GM12878 (cell line): ENCODE data around the gene SPAG9. TPM values are rescaled to one million over a fixed set of nuclear protein-coding genes. Genes with fewer than 3 reads are reported as not detected.
A peak's percentile ranks its signal among the peaks of the same experiment; 100 is the strongest.

Source experiments
- ASH2L ChIP-seq: fragments of 300-600, 200-600 bp; sonication (generic); IDR thresholded peaks from 2 replicates; pipeline ENCODE4 v1.6.1; 2017; ENCODE audit warnings: low read depth, mild to moderate bottlenecking, borderline replicate concordance
- ETV6 ChIP-seq, 2 experiments: fragments of 450-650 bp in 1 of 2; IDR thresholded peaks in 1 of 2; conservative IDR thresholded peaks in 1 of 2; 2 replicates each; pipeline ENCODE4 v1.6.1; 2014; ENCODE audit warnings: antibody characterized with exemption in 1 of 2, borderline replicate concordance in 1 of 2, low read depth in 1 of 2, mild to moderate bottlenecking in 1 of 2, moderate library complexity in 1 of 2
- EZH2 ChIP-seq: IDR thresholded peaks from 2 replicates; pipeline ENCODE4 v1.6.1; 2012; ENCODE audit warnings: low read depth, mild to moderate bottlenecking, control low read depth, inconsistent platforms, low read length, borderline replicate concordance; ENCODE audit not compliant: control insufficient read depth
- GABPA ChIP-seq: IDR thresholded peaks from 2 replicates; pipeline ENCODE4 v1.6.1; 2014; ENCODE audit warnings: antibody characterized with exemption, low read depth, mild to moderate bottlenecking, inconsistent platforms
- IKZF2 ChIP-seq, 2 experiments: fragments of 450-650 bp; IDR thresholded peaks; 2 replicates each; pipeline ENCODE4 v1.6.1; 2017; ENCODE audit warnings: mild to moderate bottlenecking in 2 of 2, moderate library complexity in 2 of 2
- MEF2B ChIP-seq: fragments of 450-650 bp; IDR thresholded peaks from 2 replicates; pipeline ENCODE4 v1.6.1; 2018; ENCODE audit warnings: mild to moderate bottlenecking, moderate library complexity; ENCODE audit not compliant: partially characterized antibody, poor library complexity, severe bottlenecking
- MTA3 ChIP-seq: IDR thresholded peaks from 2 replicates; pipeline ENCODE4 v1.6.1; 2012; ENCODE audit warnings: low read length, inconsistent platforms, borderline replicate concordance
- NRF1 ChIP-seq: conservative IDR thresholded peaks from 2 replicates; pipeline ENCODE4 v1.6.1; 2011; ENCODE audit warnings: mild to moderate bottlenecking, low read depth, low read length, improper control_type of control experiment
- POLR2AphosphoS2 ChIP-seq: IDR thresholded peaks from 2 replicates; pipeline ENCODE4 v1.6.1; 2011; ENCODE audit warnings: low read depth, mild to moderate bottlenecking, low read length, improper control_type of control experiment, moderate library complexity
- SPI1 ChIP-seq: IDR thresholded peaks from 2 replicates; pipeline ENCODE4 v1.6.1; 2011; ENCODE audit warnings: low read depth, mild to moderate bottlenecking, low read length, moderate library complexity, borderline replicate concordance; ENCODE audit not compliant: insufficient read depth
- SREBF2 ChIP-seq: IDR thresholded peaks from 2 replicates; pipeline ENCODE4 v1.6.1; 2012; ENCODE audit warnings: mild to moderate bottlenecking, low read length
- SRF ChIP-seq, 2 experiments: IDR thresholded peaks; 2 replicates each; pipeline ENCODE4 v1.6.1; 2011; ENCODE audit warnings: low read depth in 2 of 2, low read length in 2 of 2, mild to moderate bottlenecking in 1 of 2, moderate library complexity in 1 of 2
- ZNF217 ChIP-seq: fragments of 450-650 bp; IDR thresholded peaks from 2 replicates; pipeline ENCODE4 v1.6.1; 2017; ENCODE audit warnings: antibody characterized with exemption, mild to moderate bottlenecking
- polyA plus RNA-seq, 11 experiments: library from polyadenylated mRNA; depleted of rRNA in 4 of 11; unstranded in 6 of 11; stranded (reverse) in 5 of 11; fragments of >200 nt; fragmentation: Nextera tagmentation in 4 of 11; fragmentation: Illumina TruSeq in 1 of 11; extraction: Ambion mirVana in 4 of 11; extraction: Trizol in 1 of 11; gene quantifications; 1 replicate in 1 of 11; 2 replicates in 10 of 11; pipeline versions ENCODE4 v1.2.1 to v1.2.3, GENCODE V29; 2011 to 2016; ENCODE audit warnings: inconsistent platforms in 2 of 11, missing spikeins in 2 of 11, low read depth in 1 of 11
- total RNA-seq, 4 experiments: library from RNA; depleted of rRNA in 3 of 4; stranded (reverse); fragments of >200 nt in 3 of 4; fragmentation: Illumina TruSeq in 1 of 4; extraction: Trizol in 1 of 4; gene quantifications; 2 replicates each; pipeline versions ENCODE4 v1.2.1 to v1.2.3, GENCODE V29; 2013 to 2021
- TF ChIP-seq, protein P1 (sequence below), 3 experiments: IDR thresholded peaks in 2 of 3; conservative IDR thresholded peaks in 1 of 3; 2 replicates each; pipeline ENCODE4 v1.5.1; 2011; ENCODE audit warnings: low read depth in 3 of 3, low read length in 3 of 3, mild to moderate bottlenecking in 3 of 3, control low read depth in 2 of 3, moderate library complexity in 2 of 3, inconsistent platforms in 1 of 3, mixed read lengths in 1 of 3; ENCODE audit not compliant: control insufficient read depth in 2 of 3, insufficient read depth in 1 of 3; ENCODE audit errors: extremely low read depth in 1 of 3
- TF ChIP-seq, protein P2 (sequence below): fragments of 150-350 bp; IDR thresholded peaks from 2 replicates; pipeline ENCODE4 v1.6.1; 2014; ENCODE audit warnings: mild to moderate bottlenecking, low read depth, low read length
- TF ChIP-seq, protein P3 (sequence below): fragments of 450-650 bp; formaldehyde crosslinking; IDR thresholded peaks from 2 replicates; pipeline ENCODE4 v1.4.0; 2022; ENCODE audit warnings: mild to moderate bottlenecking, moderate library complexity
- TF ChIP-seq, protein P4 (sequence below): IDR thresholded peaks from 2 replicates; pipeline ENCODE4 v1.6.1; 2011; ENCODE audit warnings: borderline replicate concordance, low read depth, mild to moderate bottlenecking, moderate library complexity, low read length; ENCODE audit not compliant: insufficient read depth, poor library complexity, severe bottlenecking
- TF ChIP-seq, protein P5 (sequence below): fragments of 450-650 bp; IDR thresholded peaks from 2 replicates; pipeline ENCODE4 v1.6.1; 2016; ENCODE audit warnings: mild to moderate bottlenecking

SPAG9 gene
- total and polyA plus RNA-seq, 10 of the 15 experiments (the other 5 are each of a cell fraction or from before 2014, with no cell fraction given): 6.6 to 42.0 (median 24.9) TPM

DNA sequence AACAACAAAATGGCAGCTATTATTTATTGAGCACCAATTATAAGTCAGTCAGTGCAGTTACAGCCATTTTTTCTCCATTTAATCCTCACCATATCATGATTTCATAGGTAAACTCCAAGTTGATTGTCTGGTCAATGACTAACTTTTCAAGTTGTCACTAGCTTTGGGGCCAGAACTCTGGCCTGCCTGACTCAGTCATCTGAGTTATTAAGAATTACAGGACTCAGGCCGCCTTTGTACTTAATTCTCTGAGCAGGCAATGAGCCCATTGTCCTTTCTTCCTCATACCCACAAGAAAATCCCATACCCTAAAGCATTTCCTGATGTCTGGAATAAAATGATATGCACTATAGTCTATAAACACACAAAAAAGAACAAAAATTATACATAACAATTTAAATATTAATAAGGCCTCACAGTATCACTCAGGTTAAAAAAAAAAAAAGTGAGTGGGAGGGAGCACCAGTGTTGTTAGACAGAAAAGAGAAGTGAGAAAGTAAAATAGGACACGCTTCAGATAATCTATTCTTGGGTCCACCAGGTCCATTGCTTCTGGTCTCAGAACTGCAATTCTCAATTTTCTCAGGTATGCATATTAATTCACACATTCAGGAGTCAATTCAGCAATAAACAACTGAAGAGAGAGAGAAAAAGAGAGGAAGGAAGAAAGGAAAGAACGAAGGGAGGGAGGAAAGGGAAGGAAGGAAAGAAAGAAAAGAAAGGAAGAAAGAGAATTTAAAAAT lies 70.2 kb downstream of the SPAG9 start (continued):
- TF ChIP-seq, protein P1, sequence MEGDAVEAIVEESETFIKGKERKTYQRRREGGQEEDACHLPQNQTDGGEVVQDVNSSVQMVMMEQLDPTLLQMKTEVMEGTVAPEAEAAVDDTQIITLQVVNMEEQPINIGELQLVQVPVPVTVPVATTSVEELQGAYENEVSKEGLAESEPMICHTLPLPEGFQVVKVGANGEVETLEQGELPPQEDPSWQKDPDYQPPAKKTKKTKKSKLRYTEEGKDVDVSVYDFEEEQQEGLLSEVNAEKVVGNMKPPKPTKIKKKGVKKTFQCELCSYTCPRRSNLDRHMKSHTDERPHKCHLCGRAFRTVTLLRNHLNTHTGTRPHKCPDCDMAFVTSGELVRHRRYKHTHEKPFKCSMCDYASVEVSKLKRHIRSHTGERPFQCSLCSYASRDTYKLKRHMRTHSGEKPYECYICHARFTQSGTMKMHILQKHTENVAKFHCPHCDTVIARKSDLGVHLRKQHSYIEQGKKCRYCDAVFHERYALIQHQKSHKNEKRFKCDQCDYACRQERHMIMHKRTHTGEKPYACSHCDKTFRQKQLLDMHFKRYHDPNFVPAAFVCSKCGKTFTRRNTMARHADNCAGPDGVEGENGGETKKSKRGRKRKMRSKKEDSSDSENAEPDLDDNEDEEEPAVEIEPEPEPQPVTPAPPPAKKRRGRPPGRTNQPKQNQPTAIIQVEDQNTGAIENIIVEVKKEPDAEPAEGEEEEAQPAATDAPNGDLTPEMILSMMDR (IDR thresholded peaks at IDR 0.05 in 2 of 3, conservative IDR thresholded peaks at IDR 0.05 in 1 of 3; ENCODE audit: control insufficient read depth in 2 of 3, extremely low read depth in 1 of 3, insufficient read depth in 1 of 3, low read depth in 3 of 3, low read length in 3 of 3): no peak
- TF ChIP-seq POLR2AphosphoS2 (no peak), ASH2L (no peak), MTA3 (0 out of 2 replicates have a peak, but pooled peaks have one; percentile 42), EZH2 (no peak), IKZF2 (IDR thresholded peaks at IDR 0.05) (peak; percentile 68 to 79), SREBF2 (no peak), MEF2B (peak; percentile 85), ZNF217 (peak; percentile 71; the same call in 1 of the 2 replicates), ETV6 (conservative IDR thresholded peaks at IDR 0.05 in 1 of 2, IDR thresholded peaks at IDR 0.05 in 1 of 2; ENCODE audit: borderline replicate concordance in 1 of 2, low read depth in 1 of 2) (no peak), SPI1 (peak; percentile 97), GABPA (no peak), SRF (IDR thresholded peaks at IDR 0.05; ENCODE audit: low read depth in 2 of 2, low read length in 2 of 2) (no peak), NRF1 (no peak)
- TF ChIP-seq, protein P2, sequence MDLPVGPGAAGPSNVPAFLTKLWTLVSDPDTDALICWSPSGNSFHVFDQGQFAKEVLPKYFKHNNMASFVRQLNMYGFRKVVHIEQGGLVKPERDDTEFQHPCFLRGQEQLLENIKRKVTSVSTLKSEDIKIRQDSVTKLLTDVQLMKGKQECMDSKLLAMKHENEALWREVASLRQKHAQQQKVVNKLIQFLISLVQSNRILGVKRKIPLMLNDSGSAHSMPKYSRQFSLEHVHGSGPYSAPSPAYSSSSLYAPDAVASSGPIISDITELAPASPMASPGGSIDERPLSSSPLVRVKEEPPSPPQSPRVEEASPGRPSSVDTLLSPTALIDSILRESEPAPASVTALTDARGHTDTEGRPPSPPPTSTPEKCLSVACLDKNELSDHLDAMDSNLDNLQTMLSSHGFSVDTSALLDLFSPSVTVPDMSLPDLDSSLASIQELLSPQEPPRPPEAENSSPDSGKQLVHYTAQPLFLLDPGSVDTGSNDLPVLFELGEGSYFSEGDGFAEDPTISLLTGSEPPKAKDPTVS: no peak
- TF ChIP-seq, protein P3, sequence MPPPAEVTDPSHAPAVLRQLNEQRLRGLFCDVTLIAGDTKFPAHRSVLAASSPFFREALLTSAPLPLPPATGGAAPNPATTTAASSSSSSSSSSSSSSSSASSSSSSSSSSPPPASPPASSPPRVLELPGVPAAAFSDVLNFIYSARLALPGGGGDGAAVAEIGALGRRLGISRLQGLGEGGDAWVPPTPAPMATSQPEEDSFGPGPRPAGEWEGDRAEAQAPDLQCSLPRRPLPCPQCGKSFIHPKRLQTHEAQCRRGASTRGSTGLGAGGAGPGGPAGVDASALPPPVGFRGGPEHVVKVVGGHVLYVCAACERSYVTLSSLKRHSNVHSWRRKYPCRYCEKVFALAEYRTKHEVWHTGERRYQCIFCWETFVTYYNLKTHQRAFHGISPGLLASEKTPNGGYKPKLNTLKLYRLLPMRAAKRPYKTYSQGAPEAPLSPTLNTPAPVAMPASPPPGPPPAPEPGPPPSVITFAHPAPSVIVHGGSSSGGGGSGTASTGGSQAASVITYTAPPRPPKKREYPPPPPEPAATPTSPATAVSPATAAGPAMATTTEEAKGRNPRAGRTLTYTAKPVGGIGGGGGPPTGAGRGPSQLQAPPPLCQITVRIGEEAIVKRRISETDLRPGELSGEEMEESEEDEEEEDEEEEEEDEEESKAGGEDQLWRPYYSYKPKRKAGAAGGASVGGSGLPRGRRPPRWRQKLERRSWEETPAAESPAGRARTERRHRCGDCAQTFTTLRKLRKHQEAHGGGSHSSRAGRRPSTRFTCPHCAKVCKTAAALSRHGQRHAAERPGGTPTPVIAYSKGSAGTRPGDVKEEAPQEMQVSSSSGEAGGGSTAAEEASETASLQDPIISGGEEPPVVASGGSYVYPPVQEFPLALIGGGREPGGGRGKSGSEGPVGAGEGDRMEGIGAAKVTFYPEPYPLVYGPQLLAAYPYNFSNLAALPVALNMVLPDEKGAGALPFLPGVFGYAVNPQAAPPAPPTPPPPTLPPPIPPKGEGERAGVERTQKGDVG: no peak
- TF ChIP-seq, protein P4, sequence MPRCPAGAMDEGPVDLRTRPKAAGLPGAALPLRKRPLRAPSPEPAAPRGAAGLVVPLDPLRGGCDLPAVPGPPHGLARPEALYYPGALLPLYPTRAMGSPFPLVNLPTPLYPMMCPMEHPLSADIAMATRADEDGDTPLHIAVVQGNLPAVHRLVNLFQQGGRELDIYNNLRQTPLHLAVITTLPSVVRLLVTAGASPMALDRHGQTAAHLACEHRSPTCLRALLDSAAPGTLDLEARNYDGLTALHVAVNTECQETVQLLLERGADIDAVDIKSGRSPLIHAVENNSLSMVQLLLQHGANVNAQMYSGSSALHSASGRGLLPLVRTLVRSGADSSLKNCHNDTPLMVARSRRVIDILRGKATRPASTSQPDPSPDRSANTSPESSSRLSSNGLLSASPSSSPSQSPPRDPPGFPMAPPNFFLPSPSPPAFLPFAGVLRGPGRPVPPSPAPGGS: no peak
- TF ChIP-seq, protein P5, sequence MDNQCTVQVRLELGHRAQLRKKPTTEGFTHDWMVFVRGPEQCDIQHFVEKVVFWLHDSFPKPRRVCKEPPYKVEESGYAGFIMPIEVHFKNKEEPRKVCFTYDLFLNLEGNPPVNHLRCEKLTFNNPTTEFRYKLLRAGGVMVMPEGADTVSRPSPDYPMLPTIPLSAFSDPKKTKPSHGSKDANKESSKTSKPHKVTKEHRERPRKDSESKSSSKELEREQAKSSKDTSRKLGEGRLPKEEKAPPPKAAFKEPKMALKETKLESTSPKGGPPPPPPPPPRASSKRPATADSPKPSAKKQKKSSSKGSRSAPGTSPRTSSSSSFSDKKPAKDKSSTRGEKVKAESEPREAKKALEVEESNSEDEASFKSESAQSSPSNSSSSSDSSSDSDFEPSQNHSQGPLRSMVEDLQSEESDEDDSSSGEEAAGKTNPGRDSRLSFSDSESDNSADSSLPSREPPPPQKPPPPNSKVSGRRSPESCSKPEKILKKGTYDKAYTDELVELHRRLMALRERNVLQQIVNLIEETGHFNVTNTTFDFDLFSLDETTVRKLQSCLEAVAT: 0 out of 2 replicates have a peak, but pooled peaks have one; percentile 31
